Esophagus squamous epithelium (tissue), 5 donors: ENCODE measurements around the gene FLNA. TPM values are rescaled to one million over a fixed set of nuclear protein-coding genes. Genes with fewer than 3 reads are reported as not detected.
A peak's percentile ranks its signal among the peaks of the same experiment; 100 is the strongest.

Experiments
- DNase-seq: peaks from one replicate; lab custom pipeline; 2025; lab: John Stamatoyannopoulos, UW
- H3K27ac ChIP-seq, 4 donors: fragments of 200-600 bp; sonication (generic); one replicate each; pipeline ENCODE4 v1.5.1; 2016 to 2019; ENCODE audit warnings: mild to moderate bottlenecking in 1 of 4
- H3K27me3 ChIP-seq, 4 donors: fragments of 200-600 bp; sonication (generic); 1 replicate in 3 of 4; 2 replicates in 1 of 4; pipeline versions ENCODE4 v1.5.1 to v1.6.0; 2017 to 2021; ENCODE audit warnings: antibody characterized with exemption in 1 of 4
- H3K36me3 ChIP-seq, 3 donors: fragments of 200-600 bp; sonication (generic); one replicate each; pipeline ENCODE4 v1.5.1; 2016 to 2019
- H3K4me1 ChIP-seq, 3 donors: fragments of 200-600 bp; sonication (generic); one replicate each; pipeline ENCODE4 v1.5.1; 2017 to 2019
- H3K4me3 ChIP-seq, 4 donors: fragments of 200-600 bp; sonication (generic); 1 replicate in 3 of 4; 2 replicates in 1 of 4; pipeline ENCODE4 v1.5.1; 2016 to 2019; ENCODE audit warnings: mild to moderate bottlenecking in 2 of 4, moderate library complexity in 1 of 4
- H3K9me3 ChIP-seq, 3 donors: fragments of 200-600 bp; sonication (generic); one replicate each; pipeline ENCODE4 v1.5.1; 2016 to 2019
- CTCF ChIP-seq, 6 experiments: fragments of 450-650 bp in 4 of 6; fragments of 200-600 bp in 2 of 6; sonication (generic) in 2 of 6; IDR thresholded peaks; one replicate each; pipeline ENCODE4 v1.5.1; 2016 to 2019; ENCODE audit warnings: antibody characterized with exemption in 6 of 6, mild to moderate bottlenecking in 4 of 6, moderate library complexity in 4 of 6
- POLR2A ChIP-seq, 4 donors: fragments of 450-650 bp; IDR thresholded peaks; one replicate each; pipeline ENCODE4 v1.6.1; 2017; ENCODE audit warnings: antibody characterized with exemption in 4 of 4, mild to moderate bottlenecking in 4 of 4, moderate library complexity in 3 of 4
- WGBS, 2 donors: methylation state at CpG; one replicate each; pipeline ENCODE4 v1.1.5; 2018; 5-methylcytosine and 5-hydroxymethylcytosine counted together
- intact Hi-C: fragments of 100-400 bp; cut with DNase I; formaldehyde crosslinking; loops from one replicate; pipeline ENCODE4 v1.15.0; 2022
- total RNA-seq, 4 donors: library from RNA; depleted of rRNA; stranded (reverse); fragments of >200 nt; gene quantifications; one replicate each; pipeline ENCODE4 v1.1.0, GENCODE V29; 2016
- donor health status: DM: yes; HTN: yes; CAD: no.

FLNA gene
- total RNA-seq, 4 donors from 2014 or later = 290 to 1,242 (median 582) TPM

GRCh38 chrX:154353172-154353843 lies 21.1 kb downstream of the FLNA start:
- DNase-seq = no peak
- no peaks in the 10 kb centered on the region for H3K27me3 ChIP-seq
- H3K4me3 ChIP-seq = no peak overlapping the region
- peaks cover 0 to 23% (median 0%) of the 10 kb centered on the region in 3 donors for H3K4me1 ChIP-seq
- H3K9me3 ChIP-seq = no peaks in the 10 kb centered on the region
- peaks cover 18 to 100% (median 43%) of the 10 kb centered on the region in 3 donors for H3K36me3 ChIP-seq
- TF ChIP-seq POLR2A (IDR thresholded peaks at IDR 0.05) (no peak), CTCF (IDR thresholded peaks at IDR 0.05) (no peak)
- peak overlapping the region in 2 of 4 donors; percentile 5 to 33 for H3K27ac ChIP-seq
- intact Hi-C loops = no loop called here
- 65% methylated on average over 4 of the region's 24 CpGs; no CpG with 5 or more reads in 1 of the 2 donors for WGBS, 2 donors

DNA sequence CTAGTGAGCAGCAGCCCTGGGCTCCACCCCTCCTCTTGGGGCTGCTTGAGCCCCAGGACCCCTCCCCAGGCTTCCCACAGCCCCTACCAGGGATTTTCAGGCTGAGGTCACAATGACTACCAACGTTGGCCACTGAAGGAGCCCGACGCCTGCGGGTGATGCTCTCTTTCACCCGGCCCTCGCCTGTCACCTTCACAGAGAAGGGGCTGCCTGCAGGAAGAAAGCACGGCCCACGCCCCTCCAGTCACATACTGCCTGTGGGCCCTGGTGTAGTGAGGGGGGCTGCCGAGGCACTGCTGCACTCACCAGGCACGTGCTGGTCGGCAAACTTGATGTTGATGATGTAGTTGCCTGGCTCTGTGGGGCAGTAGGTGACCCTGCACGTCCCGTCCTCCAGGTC lies 22.0 kb downstream of the FLNA start:
- Histone ChIP-seq H3K4me1 (peaks cover 0 to 19% (median 1%) of the 10 kb centered on the region in 3 donors), H3K36me3 (peaks cover 12 to 95% (median 36%) of the 10 kb centered on the region in 3 donors), H3K27ac (peak overlapping the region in 2 of 4 donors; percentile 52 to 66), H3K9me3 (no peaks in the 10 kb centered on the region), H3K27me3 (no peaks in the 10 kb centered on the region), H3K4me3 (no peak overlapping the region)
- intact Hi-C loops = no loop called here
- no CpG with 5 or more reads among the region's 13 CpGs for WGBS, 2 donors
- DNase-seq = no peak
- no peak for TF ChIP-seq CTCF (IDR thresholded peaks at IDR 0.05)
- no peak for TF ChIP-seq POLR2A (IDR thresholded peaks at IDR 0.05)

- Histone ChIP-seq H3K4me3 (no peak overlapping the region), H3K27ac (peak overlapping the region in 2 of 4 donors; percentile 52 to 66), H3K9me3 (no peaks in the 10 kb centered on the region), H3K27me3 (no peaks in the 10 kb centered on the region), H3K36me3 (peaks cover 12 to 90% (median 31%) of the 10 kb centered on the region in 3 donors), H3K4me1 (peaks cover 0 to 24% (median 3%) of the 10 kb centered on the region in 3 donors)
- no peak for DNase-seq
- no peak for TF ChIP-seq CTCF (IDR thresholded peaks at IDR 0.05)
- no peak for TF ChIP-seq POLR2A (IDR thresholded peaks at IDR 0.05)
- WGBS, 2 donors = 100% methylated on average over 1 of the region's 14 CpGs; no CpG with 5 or more reads in 1 of the 2 donors
- intact Hi-C loops = no loop called here
These were observed 22.4 kb downstream of the FLNA start for GRCh38 chrX:154352012-154352401.

- peaks cover 12 to 84% (median 25%) of the 10 kb centered on the region in 3 donors for H3K36me3 ChIP-seq
- H3K27ac ChIP-seq = peak overlapping the region in 3 of 4 donors; percentile 7 to 66 (median 52)
- no peak for TF ChIP-seq POLR2A (IDR thresholded peaks at IDR 0.05)
- no peak for TF ChIP-seq CTCF (IDR thresholded peaks at IDR 0.05)
- 95% methylated on average over 3 of the region's 30 CpGs; no CpG with 5 or more reads in 1 of the 2 donors for WGBS, 2 donors
- no peaks in the 10 kb centered on the region for H3K27me3 ChIP-seq
- no peaks in the 10 kb centered on the region for H3K9me3 ChIP-seq
- no peak overlapping the region for H3K4me3 ChIP-seq
- H3K4me1 ChIP-seq = peaks cover 0 to 24% (median 3%) of the 10 kb centered on the region in 3 donors
- no peak for DNase-seq
- intact Hi-C loops = no loop called here
These were observed 23.0 kb downstream of the FLNA start for GRCh38 chrX:154351183-154352011.
